Endothelial cell of umbilical vein (primary cell): ENCODE measurements around the gene TAF11L13.
"Not testable (repeated sequence)": the region's sequence is repeated elsewhere in the genome, so short reads cannot be mapped to it uniquely, and the experiment has no call there.

Experiments used
- JUN ChIP-seq: IDR thresholded peaks from 2 replicates; pipeline ENCODE4 v1.6.1; 2011; ENCODE audit warnings: borderline replicate concordance, low read depth; ENCODE audit not compliant: insufficient read length, insufficient read depth
- POLR2A ChIP-seq: IDR thresholded peaks from 2 replicates; pipeline ENCODE4 v1.6.1; 2012; ENCODE audit warnings: low read depth, mild to moderate bottlenecking, control low read depth, low read length
- POLR2AphosphoS5 ChIP-seq: IDR thresholded peaks from 2 replicates; pipeline ENCODE4 v1.6.1; 2012; ENCODE audit warnings: low read depth, mild to moderate bottlenecking, control low read depth, low read length, moderate library complexity; ENCODE audit not compliant: insufficient read depth
- TF ChIP-seq, protein P1 (sequence below), 2 donors: IDR thresholded peaks; 1 replicate in 1 of 2; 2 replicates in 1 of 2; pipeline ENCODE4 v1.5.1; 2011; ENCODE audit warnings: low read length in 2 of 2, mild to moderate bottlenecking in 2 of 2, moderate library complexity in 2 of 2, control low read depth in 1 of 2, inconsistent platforms in 1 of 2, low read depth in 1 of 2; ENCODE audit not compliant: insufficient read depth in 1 of 2; ENCODE audit errors: extremely low read depth in 1 of 2

DNA sequence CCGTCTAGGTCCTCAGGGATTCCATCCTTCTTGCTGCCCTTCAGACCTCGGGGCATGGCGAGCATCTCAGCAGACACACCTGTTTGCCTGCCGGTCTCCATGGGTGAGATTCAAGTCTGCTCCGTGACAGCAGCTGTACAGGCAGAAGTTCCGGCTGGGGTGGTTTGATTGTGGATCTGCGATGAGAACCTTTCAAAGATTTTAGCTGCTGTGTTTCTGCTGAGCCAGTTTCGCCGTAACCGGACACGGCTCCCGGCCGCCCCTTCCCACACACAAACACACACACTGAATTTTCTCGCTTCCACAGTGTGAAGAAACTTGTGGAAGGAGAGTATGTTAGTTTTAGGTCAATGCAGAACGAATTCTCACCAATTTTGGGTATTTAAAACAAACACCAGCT lies 34.2 kb upstream of the TAF11L13 start, which contains the start of gene TAF11L10:
- not testable (repeated sequence) for TF ChIP-seq POLR2A, POLR2AphosphoS5, JUN
- TF ChIP-seq, protein P1, sequence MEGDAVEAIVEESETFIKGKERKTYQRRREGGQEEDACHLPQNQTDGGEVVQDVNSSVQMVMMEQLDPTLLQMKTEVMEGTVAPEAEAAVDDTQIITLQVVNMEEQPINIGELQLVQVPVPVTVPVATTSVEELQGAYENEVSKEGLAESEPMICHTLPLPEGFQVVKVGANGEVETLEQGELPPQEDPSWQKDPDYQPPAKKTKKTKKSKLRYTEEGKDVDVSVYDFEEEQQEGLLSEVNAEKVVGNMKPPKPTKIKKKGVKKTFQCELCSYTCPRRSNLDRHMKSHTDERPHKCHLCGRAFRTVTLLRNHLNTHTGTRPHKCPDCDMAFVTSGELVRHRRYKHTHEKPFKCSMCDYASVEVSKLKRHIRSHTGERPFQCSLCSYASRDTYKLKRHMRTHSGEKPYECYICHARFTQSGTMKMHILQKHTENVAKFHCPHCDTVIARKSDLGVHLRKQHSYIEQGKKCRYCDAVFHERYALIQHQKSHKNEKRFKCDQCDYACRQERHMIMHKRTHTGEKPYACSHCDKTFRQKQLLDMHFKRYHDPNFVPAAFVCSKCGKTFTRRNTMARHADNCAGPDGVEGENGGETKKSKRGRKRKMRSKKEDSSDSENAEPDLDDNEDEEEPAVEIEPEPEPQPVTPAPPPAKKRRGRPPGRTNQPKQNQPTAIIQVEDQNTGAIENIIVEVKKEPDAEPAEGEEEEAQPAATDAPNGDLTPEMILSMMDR (IDR thresholded peaks at IDR 0.05; ENCODE audit: extremely low read depth in 1 of 2, insufficient read depth in 1 of 2, low read depth in 1 of 2, low read length in 2 of 2) = not testable (repeated sequence)
